HG02798 (cell line): ENCODE data around the gene AKAP17A.
"Not testable (repeated sequence)": the region's sequence is repeated elsewhere in the genome, so short reads cannot be mapped to it uniquely, and the experiment has no call there.

Experiments
- ATAC-seq: cut with Tn5 transposase; IDR thresholded peaks from one replicate; pipeline ENCODE4 v1.9.1; 2021; ENCODE audit warnings: mild to moderate bottlenecking; ENCODE audit not compliant: unreplicated experiment, poor library complexity

Gene AKAP17A

GRCh38 chrX:1591102-1591862 lies at the start of gene AKAP17A:
Gene AKAP17A (plus strand): TSS chrX:1591604. CDS start chrX:1593463, 1,859 bp downstream.
- peak; percentile 92 for ATAC-seq

- ATAC-seq, result no peak
Observed at GRCh38 chrX:1542994-1543725, 48.2 kb upstream of the AKAP17A start.

GRCh38 chrX:1545776-1546408 lies 45.5 kb upstream of the AKAP17A start:
- no peak for ATAC-seq

- no peak for ATAC-seq
Observed at GRCh38 chrX:1546691-1547251, 44.6 kb upstream of the AKAP17A start.

- no peak for ATAC-seq
Observed at GRCh38 chrX:1551959-1552546, 39.4 kb upstream of the AKAP17A start.

GRCh38 chrX:1554469-1555210 lies 36.8 kb upstream of the AKAP17A start:
- no peak for ATAC-seq

- ATAC-seq, result no peak
Observed at GRCh38 chrX:1555370-1555769, 36.0 kb upstream of the AKAP17A start.

GRCh38 chrX:1557442-1557841 lies 34.0 kb upstream of the AKAP17A start:
- ATAC-seq, result not testable (repeated sequence)

GRCh38 chrX:1558761-1559468 lies 32.5 kb upstream of the AKAP17A start:
- no peak for ATAC-seq

- ATAC-seq, result no peak
Observed at GRCh38 chrX:1561164-1561563, 30.2 kb upstream of the AKAP17A start.

GRCh38 chrX:1564077-1564476 lies 27.3 kb upstream of the AKAP17A start:
- not testable (repeated sequence) for ATAC-seq

GRCh38 chrX:1564750-1565683 lies 26.4 kb upstream of the AKAP17A start:
- peak; percentile 51 for ATAC-seq

- not testable (repeated sequence) for ATAC-seq
Observed at GRCh38 chrX:1574181-1574580, 17.2 kb upstream of the AKAP17A start.

GRCh38 chrX:1576201-1576992 lies 15.0 kb upstream of the AKAP17A start:
- no peak for ATAC-seq

- ATAC-seq, result no peak
Observed at GRCh38 chrX:1577845-1578244, 13.6 kb upstream of the AKAP17A start.

GRCh38 chrX:1578511-1579173 lies 12.8 kb upstream of the AKAP17A start:
- ATAC-seq, result no peak

- peak; percentile 41 for ATAC-seq
Observed at GRCh38 chrX:1581132-1581531, 10.3 kb upstream of the AKAP17A start.
